Central memory CD8-positive, alpha-beta T cell (primary cell): ENCODE measurements around the gene SKAP2.

Source experiments
- ATAC-seq: fragments of 150-1000 bp; cut with Tn5 transposase; replicated peaks from 2 replicates; pipeline ENCODE4 v1.10.0; 2022; ENCODE audit warnings: mild to moderate bottlenecking, moderate FRiP score, moderate number of reproducible peaks; ENCODE audit not compliant: poor library complexity, severe bottlenecking; ENCODE audit errors: extremely low read depth
- DNase-seq, 2 donors: peaks; one replicate each; pipeline ENCODE4 v3.0.0; 2021; ENCODE audit warnings: low spot score in 2 of 2
- H3K27ac Mint-ChIP-seq: one replicate; pipeline ENCODE4 v1.8.0; 2022; ENCODE audit warnings: low read depth, mild to moderate bottlenecking, moderate library complexity, mixed read lengths
- H3K27me3 Mint-ChIP-seq: one replicate; pipeline ENCODE4 v1.8.0; 2022; ENCODE audit warnings: mixed read lengths
- H3K36me3 Mint-ChIP-seq: one replicate; pipeline ENCODE4 v1.8.0; 2022; ENCODE audit warnings: mild to moderate bottlenecking, moderate library complexity, mixed read lengths; ENCODE audit not compliant: insufficient read depth
- H3K4me1 Mint-ChIP-seq: one replicate; pipeline ENCODE4 v1.8.0; 2022; ENCODE audit warnings: mixed read lengths
- H3K4me3 Mint-ChIP-seq: one replicate; pipeline ENCODE4 v1.8.0; 2022; ENCODE audit warnings: mild to moderate bottlenecking, moderate library complexity, mixed read lengths
- H3K9me3 Mint-ChIP-seq: one replicate; pipeline ENCODE4 v1.8.0; 2022; ENCODE audit warnings: mixed read lengths

SKAP2 gene

DNA sequence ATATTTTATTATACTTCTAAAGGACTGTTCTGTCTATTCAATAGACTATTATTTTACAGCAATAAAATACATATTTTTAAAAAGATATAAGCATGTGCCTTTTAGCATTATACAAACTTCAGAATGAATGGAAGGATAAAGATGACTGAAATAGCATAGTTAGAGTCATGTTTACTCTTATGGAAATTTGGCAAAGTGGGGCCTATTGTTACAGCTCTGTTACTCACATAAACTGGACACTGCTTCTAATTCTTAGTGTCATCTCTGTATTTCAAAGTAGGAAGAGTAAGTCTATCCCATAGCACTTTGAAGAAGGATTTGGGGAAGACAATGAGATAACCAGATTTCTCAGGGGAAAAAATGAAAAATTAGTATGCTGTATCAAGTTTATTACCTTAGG is 168.2 kb downstream of the SKAP2 start:
- ATAC-seq (no peak), DNase-seq (no peak)
- H3K27ac Mint-ChIP-seq: no peak overlapping the region
- no peak overlapping the region for H3K4me3 Mint-ChIP-seq
- no peaks in the 10 kb centered on the region for H3K36me3 Mint-ChIP-seq
- H3K27me3 Mint-ChIP-seq: no peaks in the 10 kb centered on the region
- no peaks in the 10 kb centered on the region for H3K9me3 Mint-ChIP-seq
- H3K4me1 Mint-ChIP-seq: no peaks in the 10 kb centered on the region

DNA sequence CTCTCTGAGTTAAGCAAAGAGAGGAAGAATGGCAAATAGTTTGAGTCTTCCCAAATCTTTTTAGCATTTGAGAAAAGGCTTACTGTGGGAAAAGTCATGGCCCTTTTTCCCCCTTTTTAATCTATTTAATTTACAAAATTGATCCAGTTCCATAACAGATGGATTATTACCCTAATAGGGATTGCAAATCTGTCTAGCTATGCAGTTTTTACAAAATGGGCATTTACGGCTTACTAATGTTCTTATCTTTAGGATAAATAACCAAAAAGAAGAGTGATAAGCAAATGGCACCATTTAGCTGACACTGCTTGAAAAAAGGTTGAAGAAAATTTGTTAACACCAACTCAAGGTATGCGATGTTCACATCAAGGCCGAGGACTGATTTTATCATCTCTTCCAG is 169.7 kb downstream of the SKAP2 start:
- DNase-seq: no peak
- no peak for ATAC-seq
- Mint-ChIP-seq H3K27ac (no peak overlapping the region), H3K27me3 (no peaks in the 10 kb centered on the region), H3K4me1 (no peaks in the 10 kb centered on the region), H3K9me3 (no peaks in the 10 kb centered on the region), H3K36me3 (peaks cover 1% of the 10 kb centered on the region), H3K4me3 (no peak overlapping the region)

DNA sequence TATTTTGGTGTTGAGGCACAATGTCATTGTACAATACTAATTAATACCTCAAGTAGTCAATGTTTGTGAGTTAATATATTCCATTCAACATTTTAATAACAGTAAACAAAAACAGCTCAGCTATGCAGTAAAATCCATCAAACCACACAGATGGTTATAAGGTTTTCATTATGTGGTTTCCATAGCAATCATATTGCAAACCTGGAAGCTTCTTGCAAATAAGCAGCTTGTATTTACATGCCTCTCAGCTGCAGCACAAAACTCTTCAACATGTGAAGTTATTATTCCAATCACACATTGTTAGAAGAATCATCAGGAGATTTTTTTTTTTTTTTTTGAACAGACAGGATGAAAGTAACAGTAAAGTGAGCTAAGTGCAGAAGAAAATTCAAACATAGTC is 170.2 kb downstream of the SKAP2 start:
- Mint-ChIP-seq H3K9me3 (no peaks in the 10 kb centered on the region), H3K36me3 (peaks cover 1% of the 10 kb centered on the region), H3K27me3 (no peaks in the 10 kb centered on the region), H3K27ac (no peak overlapping the region), H3K4me1 (no peaks in the 10 kb centered on the region), H3K4me3 (no peak overlapping the region)
- ATAC-seq (no peak), DNase-seq (no peak)

DNA sequence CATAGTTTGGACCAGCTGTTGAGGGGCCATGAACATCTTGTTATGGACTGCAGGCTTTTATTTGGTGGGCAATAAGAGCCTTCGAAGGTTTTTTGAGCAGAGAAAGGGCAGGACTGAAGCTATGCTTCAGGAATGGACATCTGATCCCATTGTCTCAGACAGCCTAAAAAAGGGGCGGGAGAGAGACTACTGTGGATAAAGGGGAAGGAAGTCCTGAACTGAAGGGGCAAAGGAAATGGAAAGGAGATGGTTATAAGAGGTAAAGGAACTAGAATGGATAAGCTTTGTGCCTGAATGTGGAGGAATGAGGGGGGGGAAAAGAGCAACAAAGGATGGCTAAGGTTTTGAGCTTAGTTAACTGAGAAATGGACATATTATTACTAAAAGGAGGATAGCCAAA is 172.5 kb downstream of the SKAP2 start:
- H3K9me3 Mint-ChIP-seq: no peaks in the 10 kb centered on the region
- no peak overlapping the region for H3K27ac Mint-ChIP-seq
- no peaks in the 10 kb centered on the region for H3K4me1 Mint-ChIP-seq
- H3K36me3 Mint-ChIP-seq: peaks cover 1% of the 10 kb centered on the region
- no peaks in the 10 kb centered on the region for H3K27me3 Mint-ChIP-seq
- DNase-seq (no peak), ATAC-seq (no peak)
- no peak overlapping the region for H3K4me3 Mint-ChIP-seq

DNA sequence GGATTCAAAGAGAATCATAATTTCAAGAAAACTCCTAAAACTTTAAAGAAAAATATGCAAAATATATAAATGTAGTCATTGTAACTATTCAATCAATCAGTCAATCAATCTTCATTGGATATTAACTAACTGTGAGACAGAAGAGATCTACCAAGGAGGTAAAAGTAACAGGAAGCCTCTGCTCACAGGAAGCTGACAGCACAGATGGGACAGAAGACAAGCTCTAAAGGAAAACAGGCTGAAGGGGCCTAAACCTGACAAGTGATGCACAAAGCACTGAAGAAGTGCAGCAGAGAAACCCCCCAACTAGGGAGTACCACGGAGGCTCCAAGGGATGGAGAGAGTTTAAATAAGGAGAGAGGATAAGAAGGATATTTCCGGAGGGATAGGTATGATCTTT is 173.0 kb downstream of the SKAP2 start:
- H3K36me3 Mint-ChIP-seq: peaks cover 1% of the 10 kb centered on the region
- H3K9me3 Mint-ChIP-seq: no peaks in the 10 kb centered on the region
- DNase-seq (no peak), ATAC-seq (no peak)
- no peaks in the 10 kb centered on the region for H3K27me3 Mint-ChIP-seq
- no peaks in the 10 kb centered on the region for H3K4me1 Mint-ChIP-seq
- H3K4me3 Mint-ChIP-seq: no peak overlapping the region
- no peak overlapping the region for H3K27ac Mint-ChIP-seq

DNA sequence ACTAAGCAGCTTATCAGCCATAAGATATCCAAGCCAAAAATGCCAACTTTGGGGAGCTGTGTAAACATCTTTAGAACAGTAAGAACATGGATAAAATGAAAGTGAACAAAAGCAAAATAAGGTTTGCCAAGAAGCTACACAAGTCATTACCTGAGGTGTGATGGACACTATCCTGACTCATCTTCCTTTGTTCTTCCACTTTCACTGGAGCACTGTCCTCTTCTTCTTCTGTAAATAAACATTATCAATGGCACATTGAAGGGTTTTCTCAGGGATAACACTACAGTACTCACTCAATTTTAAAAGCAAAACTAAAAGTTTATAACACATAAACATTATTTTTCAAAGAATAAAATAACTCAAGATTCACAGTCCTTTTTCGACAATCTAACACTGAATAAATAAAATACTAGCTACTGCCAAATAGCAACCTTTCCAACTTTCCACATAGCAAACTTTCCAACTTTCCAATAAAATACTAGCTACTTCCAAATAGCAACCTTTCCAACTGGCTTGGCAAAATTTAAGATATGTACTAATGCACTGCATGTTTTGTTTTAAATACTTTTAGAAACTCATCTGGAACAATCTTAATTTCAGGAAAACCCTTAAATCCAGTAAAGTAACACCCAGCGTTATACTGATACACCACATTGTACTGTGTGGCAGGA is 174.1 kb downstream of the SKAP2 start:
- H3K9me3 Mint-ChIP-seq: no peaks in the 10 kb centered on the region
- ATAC-seq (no peak), DNase-seq (no peak)
- no peak overlapping the region for H3K27ac Mint-ChIP-seq
- H3K4me1 Mint-ChIP-seq: no peaks in the 10 kb centered on the region
- H3K27me3 Mint-ChIP-seq: no peaks in the 10 kb centered on the region
- H3K36me3 Mint-ChIP-seq: peaks cover 1% of the 10 kb centered on the region
- no peak overlapping the region for H3K4me3 Mint-ChIP-seq

DNA sequence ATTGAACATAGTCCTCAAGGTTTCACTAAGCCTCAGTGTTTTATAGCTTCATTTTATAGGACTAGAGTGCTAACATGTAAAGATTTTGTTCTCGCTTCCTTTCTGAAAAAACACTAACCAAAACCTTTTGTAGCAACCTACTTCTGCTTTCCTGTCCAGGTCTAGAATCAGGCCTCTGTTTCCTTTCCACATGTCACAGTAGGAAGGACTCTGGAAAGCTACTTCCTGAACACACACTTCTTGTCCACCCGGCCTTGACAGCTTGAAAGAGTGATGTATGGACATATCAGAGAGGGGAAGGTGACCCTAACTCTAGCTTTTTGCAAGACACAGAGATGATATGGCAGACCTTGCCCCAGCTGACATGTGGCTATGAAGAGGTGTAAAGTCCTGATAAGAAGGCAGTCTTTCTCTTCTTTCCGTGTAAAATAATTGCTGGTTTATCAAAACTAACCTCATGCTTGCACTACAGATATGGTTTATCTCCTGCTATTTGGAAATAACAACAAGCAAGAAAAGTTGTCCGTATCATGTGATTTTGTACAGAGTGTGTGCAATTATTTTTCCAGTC is 175.4 kb downstream of the SKAP2 start:
- no peak overlapping the region for H3K4me3 Mint-ChIP-seq
- peaks cover 1% of the 10 kb centered on the region for H3K36me3 Mint-ChIP-seq
- DNase-seq (no peak), ATAC-seq (no peak)
- H3K27ac Mint-ChIP-seq: no peak overlapping the region
- H3K9me3 Mint-ChIP-seq: no peaks in the 10 kb centered on the region
- no peaks in the 10 kb centered on the region for H3K4me1 Mint-ChIP-seq
- no peaks in the 10 kb centered on the region for H3K27me3 Mint-ChIP-seq

DNA sequence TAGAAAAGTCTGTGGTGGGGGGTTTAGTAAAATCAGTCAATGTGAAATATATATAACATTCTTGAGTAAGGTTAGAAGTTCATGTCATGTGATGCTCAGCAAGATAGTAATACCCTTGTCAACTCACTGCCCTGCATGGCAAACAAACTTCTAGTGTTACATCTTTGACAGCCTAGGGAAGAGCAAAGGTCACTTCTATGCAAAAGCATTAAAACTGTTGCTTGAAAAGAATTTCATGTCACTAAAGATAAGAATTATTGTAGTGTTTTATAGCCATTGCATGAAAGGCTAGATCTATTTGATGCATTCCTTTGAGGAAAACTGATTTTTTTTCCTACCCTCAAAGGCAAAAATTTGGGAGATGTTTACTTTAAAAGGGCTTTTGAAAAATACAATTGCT is 176.0 kb downstream of the SKAP2 start:
- Mint-ChIP-seq H3K4me3 (no peak overlapping the region), H3K9me3 (no peaks in the 10 kb centered on the region), H3K36me3 (peaks cover 1% of the 10 kb centered on the region), H3K27ac (no peak overlapping the region), H3K4me1 (no peaks in the 10 kb centered on the region), H3K27me3 (no peaks in the 10 kb centered on the region)
- ATAC-seq: no peak
- no peak for DNase-seq

DNA sequence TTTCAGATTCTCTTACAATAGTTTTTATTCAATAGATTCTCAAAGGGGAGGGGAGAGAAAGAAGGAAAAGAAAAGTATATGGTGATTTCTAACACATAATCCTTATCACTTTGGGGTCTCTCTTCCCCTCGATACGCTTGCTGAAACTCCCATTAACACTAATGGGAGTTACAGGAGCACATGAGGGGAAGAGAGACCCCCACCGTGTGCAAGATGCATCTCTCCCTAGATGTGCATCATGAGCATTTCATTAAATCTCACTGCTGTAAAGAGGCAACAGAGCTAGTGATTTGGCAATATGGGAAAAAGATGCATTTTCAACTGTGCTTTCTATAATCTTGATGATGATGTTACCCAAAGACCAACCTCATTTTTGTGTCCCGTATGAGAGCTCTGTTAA is 177.4 kb downstream of the SKAP2 start:
- Mint-ChIP-seq H3K4me3 (no peak overlapping the region), H3K4me1 (no peaks in the 10 kb centered on the region), H3K9me3 (no peaks in the 10 kb centered on the region), H3K27me3 (no peaks in the 10 kb centered on the region), H3K27ac (no peak overlapping the region), H3K36me3 (peaks cover 1% of the 10 kb centered on the region)
- DNase-seq (no peak), ATAC-seq (no peak)

DNA sequence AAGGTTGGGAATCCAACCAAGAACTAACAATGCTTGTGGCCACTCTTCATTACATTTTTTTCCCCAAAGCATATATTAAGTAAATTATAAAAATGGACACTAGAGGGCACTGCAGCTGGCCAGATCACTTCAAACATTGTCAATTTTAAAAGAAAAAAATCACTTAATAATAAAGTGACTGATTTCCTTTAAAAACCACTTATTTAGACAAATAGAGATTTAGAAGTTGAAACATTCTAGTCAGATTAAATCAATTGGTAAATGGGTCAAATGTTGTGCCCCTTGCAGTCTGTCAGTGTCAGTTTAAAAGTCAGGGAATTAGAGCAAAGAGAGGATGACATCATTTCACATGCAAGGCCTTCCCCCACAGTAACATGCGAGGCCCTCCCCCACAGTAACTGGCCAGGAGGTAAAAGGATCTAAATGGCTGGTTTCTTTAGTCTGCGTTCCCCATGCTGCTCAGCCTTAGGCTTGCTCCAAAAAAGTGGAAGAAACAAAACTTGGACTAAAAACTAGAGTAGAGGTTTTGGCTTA is 177.9 kb downstream of the SKAP2 start:
- no peaks in the 10 kb centered on the region for H3K27me3 Mint-ChIP-seq
- ATAC-seq (no peak), DNase-seq (no peak)
- H3K9me3 Mint-ChIP-seq: no peaks in the 10 kb centered on the region
- peaks cover 1% of the 10 kb centered on the region for H3K36me3 Mint-ChIP-seq
- no peaks in the 10 kb centered on the region for H3K4me1 Mint-ChIP-seq
- H3K4me3 Mint-ChIP-seq: no peak overlapping the region
- no peak overlapping the region for H3K27ac Mint-ChIP-seq

DNA sequence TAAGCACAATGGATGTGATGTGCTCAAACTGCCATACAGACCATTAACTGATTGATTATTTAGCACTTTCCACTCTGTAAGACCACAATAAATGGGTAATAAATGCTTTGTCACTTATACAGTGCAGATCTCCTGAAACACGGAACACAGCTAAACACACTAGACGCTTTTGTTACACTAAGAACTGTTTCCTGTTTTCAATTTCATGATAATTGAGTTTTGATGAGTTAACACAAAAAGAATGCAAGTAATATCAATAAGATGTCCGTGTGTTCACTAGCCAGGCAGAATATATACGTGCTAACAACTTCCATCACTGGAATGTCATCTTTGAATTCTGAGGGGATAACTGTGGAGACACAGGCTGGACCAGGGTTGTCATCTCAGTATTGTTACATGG is 178.8 kb downstream of the SKAP2 start:
- H3K36me3 Mint-ChIP-seq: peaks cover 3% of the 10 kb centered on the region
- no peak for ATAC-seq
- no peak for DNase-seq
- H3K4me1 Mint-ChIP-seq: no peaks in the 10 kb centered on the region
- no peak overlapping the region for H3K4me3 Mint-ChIP-seq
- H3K27ac Mint-ChIP-seq: no peak overlapping the region
- H3K27me3 Mint-ChIP-seq: no peaks in the 10 kb centered on the region
- H3K9me3 Mint-ChIP-seq: no peaks in the 10 kb centered on the region

DNA sequence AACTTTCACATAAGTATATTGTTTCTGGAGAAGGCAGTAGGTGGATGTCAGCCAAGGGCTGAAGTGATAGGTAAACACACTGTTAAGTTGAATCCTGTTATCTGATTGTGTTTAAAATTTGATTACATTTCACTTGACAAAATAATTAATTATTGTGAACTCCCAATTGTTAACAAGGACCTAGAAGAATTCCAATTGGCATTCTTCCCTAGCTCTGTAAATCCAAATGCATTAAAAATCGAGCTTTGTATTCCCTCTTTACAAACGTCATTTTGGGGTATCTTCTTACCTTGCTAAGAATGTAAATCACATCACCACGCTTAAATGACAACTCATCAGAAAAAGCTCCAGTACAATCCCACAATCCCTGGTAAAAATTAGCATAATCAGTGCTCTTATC is 179.9 kb downstream of the SKAP2 start:
- ATAC-seq: no peak
- no peaks in the 10 kb centered on the region for H3K4me1 Mint-ChIP-seq
- DNase-seq: no peak
- no peaks in the 10 kb centered on the region for H3K27me3 Mint-ChIP-seq
- H3K36me3 Mint-ChIP-seq: peaks cover 1% of the 10 kb centered on the region
- H3K4me3 Mint-ChIP-seq: no peak overlapping the region
- H3K9me3 Mint-ChIP-seq: no peaks in the 10 kb centered on the region
- no peak overlapping the region for H3K27ac Mint-ChIP-seq

DNA sequence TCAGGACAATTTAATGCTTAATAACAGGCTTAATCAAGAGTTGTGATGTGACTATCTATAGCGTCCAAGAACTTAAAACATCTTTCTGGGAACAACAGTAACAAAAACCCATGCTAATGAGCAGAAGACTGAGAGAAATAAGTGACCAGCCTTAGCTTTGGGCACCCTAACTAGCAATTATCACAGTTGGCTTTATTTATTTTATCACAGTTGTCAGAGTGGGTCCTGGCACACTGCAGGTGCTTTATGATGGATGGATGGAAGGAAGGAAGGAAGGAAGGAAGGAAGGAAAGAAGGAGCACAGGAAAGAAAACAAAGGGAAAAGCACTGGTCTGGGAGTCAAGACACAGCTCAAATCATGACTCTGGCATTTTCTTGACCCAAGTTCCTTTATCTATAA is 181.1 kb downstream of the SKAP2 start:
- no peaks in the 10 kb centered on the region for H3K9me3 Mint-ChIP-seq
- no peak for DNase-seq
- no peak for ATAC-seq
- no peak overlapping the region for H3K27ac Mint-ChIP-seq
- no peaks in the 10 kb centered on the region for H3K27me3 Mint-ChIP-seq
- no peaks in the 10 kb centered on the region for H3K4me1 Mint-ChIP-seq
- H3K4me3 Mint-ChIP-seq: no peak overlapping the region
- peaks cover 1% of the 10 kb centered on the region for H3K36me3 Mint-ChIP-seq
